Measurements from ENCODE around the gene WDR90.

WDR90 gene

GRCh38 chr16:674968-675883, 26.1 kb downstream of the WDR90 start, which contains the start of gene RHBDL1:
RHBDL1 (plus strand) TSS chr16:675671; CDS start chr16:675791, 120 bp downstream.
- Histone ChIP-seq H4K20me1 (ENCODE audit: control insufficient read depth, insufficient read depth, low read depth, low read length) (peaks cover 5% of the 10 kb centered on the region; the same call in 1 of the 2 replicates), H3K36me3 (ENCODE audit: control insufficient read depth, low read length) (peaks cover 39% of the 10 kb centered on the region), H3K4me3 (ENCODE audit: low read length) (no peak within 1 kb of the TSS)

GRCh38 chr16:675884-676564, 26.9 kb downstream of the WDR90 start:
- no peak overlapping the region for H3K4me2 ChIP-seq (ENCODE audit: low read length)
- TF ChIP-seq CTCF (IDR thresholded peaks at IDR 0.05; ENCODE audit: low read depth, low read length, poor library complexity, severe bottlenecking) = no peak
- no peak for TF ChIP-seq EZH2phosphoT487 (IDR thresholded peaks at IDR 0.05; ENCODE audit: borderline replicate concordance, low read length)
- H3F3A ChIP-seq (ENCODE audit: control insufficient read depth, insufficient read depth) = no peaks in the 10 kb centered on the region; the same call in 1 of the 2 replicates
- peaks cover 20% of the 10 kb centered on the region for H3K4me1 ChIP-seq (ENCODE audit: control insufficient read depth, low read length)
- H3K4me3 ChIP-seq (ENCODE audit: low read length) = no peak overlapping the region
- H3K36me3 ChIP-seq (ENCODE audit: control insufficient read depth, low read length) = peaks cover 35% of the 10 kb centered on the region
- H3K9me2 ChIP-seq (replicated peaks; ENCODE audit: control insufficient read depth, low read length) = no peaks in the 10 kb centered on the region
- peaks cover 7% of the 10 kb centered on the region for H3K79me2 ChIP-seq (ENCODE audit: control insufficient read depth, low read length)
- H4K20me1 ChIP-seq (ENCODE audit: control insufficient read depth, insufficient read depth, low read depth, low read length) = peaks cover 9% of the 10 kb centered on the region; the same call in 1 of the 2 replicates
- no peak overlapping the region for H3K27ac ChIP-seq (ENCODE audit: low read depth, low read length)
- peaks cover 3% of the 10 kb centered on the region; the same call in 1 of the 2 replicates for H3K27me3 ChIP-seq (ENCODE audit: control insufficient read depth, low read length)
- no peaks in the 10 kb centered on the region for H3K9me3 ChIP-seq (ENCODE audit: control insufficient read depth, insufficient read depth, low read length)

More at GRCh38 chr16:674968-675883, 26.1 kb downstream of the WDR90 start, which contains the start of gene RHBDL1:
- H3F3A ChIP-seq (ENCODE audit: control insufficient read depth, insufficient read depth) = no peaks in the 10 kb centered on the region; the same call in 1 of the 2 replicates
- H3K27me3 ChIP-seq (ENCODE audit: control insufficient read depth, low read length) = peaks cover 3% of the 10 kb centered on the region; the same call in 1 of the 2 replicates
- no peaks in the 10 kb centered on the region for H3K79me2 ChIP-seq (ENCODE audit: control insufficient read depth, low read length)
- peaks cover 18% of the 10 kb centered on the region for H3K4me1 ChIP-seq (ENCODE audit: control insufficient read depth, low read length)
- no peak within 1 kb of the TSS for H3K27ac ChIP-seq (ENCODE audit: low read depth, low read length)
- no peaks in the 10 kb centered on the region for H3K9me2 ChIP-seq (replicated peaks; ENCODE audit: control insufficient read depth, low read length)
- H3K9me3 ChIP-seq (ENCODE audit: control insufficient read depth, insufficient read depth, low read length) = no peaks in the 10 kb centered on the region
- peak within 1 kb of the TSS; percentile 12; the same call in 1 of the 2 replicates for H3K4me2 ChIP-seq (ENCODE audit: low read length)
- TF ChIP-seq CTCF (IDR thresholded peaks at IDR 0.05; ENCODE audit: low read depth, low read length, poor library complexity, severe bottlenecking) (no peak), EZH2phosphoT487 (IDR thresholded peaks at IDR 0.05; ENCODE audit: borderline replicate concordance, low read length) (no peak)

GRCh38 chr16:676565-676902, 27.4 kb downstream of the WDR90 start:
- no peaks in the 10 kb centered on the region for H3K9me3 ChIP-seq (ENCODE audit: control insufficient read depth, insufficient read depth, low read length)
- no peaks in the 10 kb centered on the region; the same call in 1 of the 2 replicates for H3F3A ChIP-seq (ENCODE audit: control insufficient read depth, insufficient read depth)
- no peak overlapping the region for H3K4me2 ChIP-seq (ENCODE audit: low read length)
- H3K9me2 ChIP-seq (replicated peaks; ENCODE audit: control insufficient read depth, low read length) = no peaks in the 10 kb centered on the region
- no peak overlapping the region for H3K27ac ChIP-seq (ENCODE audit: low read depth, low read length)
- peaks cover 12% of the 10 kb centered on the region for H3K79me2 ChIP-seq (ENCODE audit: control insufficient read depth, low read length)
- peaks cover 36% of the 10 kb centered on the region for H3K36me3 ChIP-seq (ENCODE audit: control insufficient read depth, low read length)
- H4K20me1 ChIP-seq (ENCODE audit: control insufficient read depth, insufficient read depth, low read depth, low read length) = peaks cover 14% of the 10 kb centered on the region; the same call in 1 of the 2 replicates
- TF ChIP-seq EZH2phosphoT487 (IDR thresholded peaks at IDR 0.05; ENCODE audit: borderline replicate concordance, low read length) (no peak), CTCF (IDR thresholded peaks at IDR 0.05; ENCODE audit: low read depth, low read length, poor library complexity, severe bottlenecking) (no peak)
- peaks cover 3% of the 10 kb centered on the region; the same call in 1 of the 2 replicates for H3K27me3 ChIP-seq (ENCODE audit: control insufficient read depth, low read length)
- peaks cover 25% of the 10 kb centered on the region for H3K4me1 ChIP-seq (ENCODE audit: control insufficient read depth, low read length)
- H3K4me3 ChIP-seq (ENCODE audit: low read length) = no peak overlapping the region
